Motor neuron (in vitro differentiated cells): Measurements from ENCODE around the gene FUT6. TPM values are rescaled to one million over a fixed set of nuclear protein-coding genes. Genes with fewer than 3 reads are reported as not detected.

Experiments
- ATAC-seq, 8 experiments: fragments of 200-7000 bp; cut with Tn5 transposase; replicated peaks in 6 of 8; 2 replicates each; pipeline ENCODE4 v1.8.0; 2021; ENCODE audit warnings: mild to moderate bottlenecking in 8 of 8, moderate library complexity in 8 of 8
- H3K27ac ChIP-seq, 2 donors: fragments of 250-450 bp; sonication (Bioruptor Pico); 2 replicates each; pipeline ENCODE4 v1.9.0; 2021; ENCODE audit warnings: antibody characterized with exemption in 2 of 2, mild to moderate bottlenecking in 2 of 2, moderate library complexity in 1 of 2
- H3K4me1 ChIP-seq, 2 donors: fragments of 250-450 bp; sonication (Bioruptor Pico); replicated peaks in 1 of 2; 2 replicates each; pipeline ENCODE4 v1.6.1; 2021; ENCODE audit warnings: antibody characterized with exemption in 2 of 2, mild to moderate bottlenecking in 2 of 2, moderate library complexity in 1 of 2
- H3K4me3 ChIP-seq, 5 donors: fragments of 250-450 bp; sonication (Bioruptor Pico); 2 replicates each; pipeline ENCODE4 v1.9.0; 2021; ENCODE audit warnings: antibody characterized with exemption in 5 of 5, mild to moderate bottlenecking in 5 of 5, moderate library complexity in 4 of 5
- WGBS, 10 experiments: fragments of 450-650 bp; shearing (Covaris generic); methylation state at CpG; one replicate each; pipeline ENCODE4 v1.0.0; 2022; 5-methylcytosine and 5-hydroxymethylcytosine counted together
- in situ Hi-C, 9 experiments: fragments of 400-800 bp; cut with MboI; loops; one replicate each; pipeline ENCODE4 v1.15.0; 2021; ENCODE audit warnings: low sequenced_read_pairs in 9 of 9, low pct_unique_long_range_greater_than_20kb in 2 of 9; ENCODE audit not compliant: unreplicated experiment in 9 of 9
- total RNA-seq, 8 experiments: library from RNA; unstranded; fragments of 300-600 nt; gene quantifications; 2 replicates each; pipeline versions ENCODE4 v1.2.3 to v1.2.4, GENCODE V29; 2022

FUT6 gene
- total RNA-seq, 8 experiments from 2014 or later, result 0.35 to 2.2 (median 0.87) TPM; not detected in 1

GRCh38 chr19:5829567-5830310 lies 9.8 kb downstream of the FUT6 start:
- H3K4me1 ChIP-seq, result peaks cover 23% of the 10 kb centered on the region in 2 donors
- H3K4me3 ChIP-seq, result peak overlapping the region in 4 of 5 donors; percentile 41 to 71 (median 54)
- H3K27ac ChIP-seq, result peak overlapping the region; percentile 95 to 96
- WGBS, 10 experiments, result 88% methylated on average over 5 of the region's 34 CpGs; no CpG with 5 or more reads in 9 of the 10 experiments
- in situ Hi-C loops, result no loop called here
- no peak for ATAC-seq

DNA sequence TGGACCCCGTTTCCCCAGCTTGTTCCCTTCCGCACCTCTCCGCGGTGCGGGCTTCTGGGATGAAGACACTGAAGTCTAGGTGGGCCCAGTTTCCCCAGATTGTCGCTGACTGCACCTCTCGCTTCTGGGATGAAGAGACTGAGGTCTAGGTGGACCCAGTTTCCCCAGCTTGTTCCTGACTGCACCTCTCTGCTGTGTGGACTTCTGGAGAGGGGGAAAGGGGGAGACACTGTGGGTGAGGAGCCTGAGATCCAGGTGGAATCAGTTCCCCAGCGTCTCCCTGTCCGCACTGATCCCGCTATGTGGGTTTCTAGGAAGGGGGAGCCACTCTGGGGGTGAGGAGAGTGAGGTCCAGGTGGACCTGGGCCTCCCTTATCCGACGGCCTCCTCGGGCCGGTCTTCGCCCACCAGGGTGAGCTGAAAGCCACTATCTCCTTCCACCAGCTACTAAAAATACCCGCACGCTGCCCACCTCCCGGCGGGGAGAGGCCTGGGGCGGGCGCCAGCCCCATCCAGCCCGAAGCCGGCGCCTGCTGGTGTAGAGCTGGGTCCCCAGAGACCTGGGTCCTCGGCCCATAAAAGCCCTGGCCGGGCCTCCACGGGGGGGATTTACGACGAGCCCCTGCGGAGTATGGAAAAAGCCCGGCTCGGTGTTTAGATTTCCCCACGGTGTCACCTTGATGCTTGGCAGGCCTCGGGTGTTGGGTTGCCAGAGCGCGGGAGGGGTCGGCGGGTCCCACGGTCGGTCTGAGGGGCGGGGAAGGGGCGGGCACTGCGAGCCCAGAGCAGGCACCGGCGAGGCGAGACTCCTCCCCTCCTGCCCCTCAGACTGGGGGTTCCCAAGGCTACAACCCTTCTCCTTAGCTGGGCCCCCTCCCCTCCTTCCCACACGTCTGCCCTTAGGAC lies 10.6 kb downstream of the FUT6 start:
- H3K27ac ChIP-seq, result peak overlapping the region; percentile 95 to 96
- H3K4me1 ChIP-seq, result peaks cover 23% of the 10 kb centered on the region in 2 donors
- WGBS, 10 experiments, result 0 to 20% (median 9%) methylated on average over 1 to 12 of the region's 47 CpGs; no CpG with 5 or more reads in 6 of the 10 experiments
- in situ Hi-C loops, result no loop called here
- peak in 5 of 8 experiments; percentile 11 to 50 (median 34) for ATAC-seq
- H3K4me3 ChIP-seq, result peak overlapping the region; percentile 41 to 71 (median 53)

DNA sequence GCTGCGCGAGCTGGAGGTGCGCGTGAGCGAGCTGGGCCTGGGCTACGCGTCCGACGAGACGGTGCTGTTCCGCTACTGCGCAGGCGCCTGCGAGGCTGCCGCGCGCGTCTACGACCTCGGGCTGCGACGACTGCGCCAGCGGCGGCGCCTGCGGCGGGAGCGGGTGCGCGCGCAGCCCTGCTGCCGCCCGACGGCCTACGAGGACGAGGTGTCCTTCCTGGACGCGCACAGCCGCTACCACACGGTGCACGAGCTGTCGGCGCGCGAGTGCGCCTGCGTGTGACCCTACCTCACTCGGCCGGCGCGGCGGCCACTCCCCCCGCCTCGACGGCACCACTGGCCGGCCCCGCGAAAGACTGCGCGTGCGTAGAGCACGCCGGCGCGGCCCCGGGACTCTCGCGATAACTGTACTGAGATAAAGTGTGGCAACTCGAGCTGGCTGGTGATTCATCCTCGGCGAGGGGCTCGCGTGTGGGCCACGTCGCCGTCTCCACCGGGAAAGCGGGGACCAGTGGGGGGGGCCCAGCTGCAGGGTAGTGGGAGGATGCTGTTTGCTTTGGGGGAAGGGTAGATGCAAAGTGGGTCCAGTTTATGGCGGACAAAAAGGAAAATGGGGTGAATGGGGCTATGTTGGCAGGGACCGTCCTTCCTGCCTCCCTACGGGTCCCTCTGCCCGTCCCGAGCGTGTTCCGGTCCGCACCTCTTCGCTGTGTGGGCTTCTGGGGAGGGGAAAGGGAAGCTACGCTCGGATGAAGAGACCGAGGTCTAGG lies 11.4 kb downstream of the FUT6 start:
- H3K27ac ChIP-seq, result peak overlapping the region; percentile 95 to 96
- H3K4me1 ChIP-seq, result peaks cover 23% of the 10 kb centered on the region in 2 donors
- H3K4me3 ChIP-seq, result peak overlapping the region; percentile 41 to 71 (median 53)
- in situ Hi-C loops, result no loop called here
- WGBS, 10 experiments, result 0 to 12% (median 0%) methylated on average over 3 to 7 of the region's 91 CpGs; no CpG with 5 or more reads in 6 of the 10 experiments
- peak; percentile 70 to 85 (median 78) for ATAC-seq

DNA sequence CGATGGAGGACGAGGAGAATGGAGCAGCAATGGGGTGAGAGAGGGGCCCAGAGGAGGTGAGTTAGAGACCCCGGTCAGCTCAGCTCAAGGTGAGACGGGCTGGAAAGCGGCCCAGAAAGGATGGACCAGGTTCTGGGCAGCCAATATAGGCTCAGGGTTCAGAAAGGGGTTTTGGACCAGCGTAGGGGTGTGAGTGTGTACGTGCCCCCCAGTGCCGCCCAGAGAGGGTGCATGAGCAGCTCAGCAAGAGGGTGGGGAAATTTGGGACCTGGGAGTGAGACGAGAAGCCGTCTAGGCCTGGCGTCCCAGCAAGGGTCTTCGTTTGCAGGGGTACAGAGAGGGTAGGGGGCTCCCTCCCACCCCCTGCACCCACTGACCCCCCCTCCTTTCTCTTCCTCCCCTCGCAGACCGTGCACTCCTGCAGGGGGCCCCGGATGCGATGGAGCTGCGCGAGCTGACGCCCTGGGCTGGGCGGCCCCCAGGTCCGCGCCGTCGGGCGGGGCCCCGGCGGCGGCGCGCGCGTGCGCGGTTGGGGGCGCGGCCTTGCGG lies 12.1 kb downstream of the FUT6 start:
- peaks cover 23% of the 10 kb centered on the region in 2 donors for H3K4me1 ChIP-seq
- 100% methylated on average over 2 of the region's 37 CpGs; no CpG with 5 or more reads in 9 of the 10 experiments for WGBS, 10 experiments
- in situ Hi-C loops, result no loop called here
- no peak for ATAC-seq
- peak overlapping the region; percentile 95 to 96 for H3K27ac ChIP-seq
- H3K4me3 ChIP-seq, result peak overlapping the region; percentile 41 to 71 (median 53)

DNA sequence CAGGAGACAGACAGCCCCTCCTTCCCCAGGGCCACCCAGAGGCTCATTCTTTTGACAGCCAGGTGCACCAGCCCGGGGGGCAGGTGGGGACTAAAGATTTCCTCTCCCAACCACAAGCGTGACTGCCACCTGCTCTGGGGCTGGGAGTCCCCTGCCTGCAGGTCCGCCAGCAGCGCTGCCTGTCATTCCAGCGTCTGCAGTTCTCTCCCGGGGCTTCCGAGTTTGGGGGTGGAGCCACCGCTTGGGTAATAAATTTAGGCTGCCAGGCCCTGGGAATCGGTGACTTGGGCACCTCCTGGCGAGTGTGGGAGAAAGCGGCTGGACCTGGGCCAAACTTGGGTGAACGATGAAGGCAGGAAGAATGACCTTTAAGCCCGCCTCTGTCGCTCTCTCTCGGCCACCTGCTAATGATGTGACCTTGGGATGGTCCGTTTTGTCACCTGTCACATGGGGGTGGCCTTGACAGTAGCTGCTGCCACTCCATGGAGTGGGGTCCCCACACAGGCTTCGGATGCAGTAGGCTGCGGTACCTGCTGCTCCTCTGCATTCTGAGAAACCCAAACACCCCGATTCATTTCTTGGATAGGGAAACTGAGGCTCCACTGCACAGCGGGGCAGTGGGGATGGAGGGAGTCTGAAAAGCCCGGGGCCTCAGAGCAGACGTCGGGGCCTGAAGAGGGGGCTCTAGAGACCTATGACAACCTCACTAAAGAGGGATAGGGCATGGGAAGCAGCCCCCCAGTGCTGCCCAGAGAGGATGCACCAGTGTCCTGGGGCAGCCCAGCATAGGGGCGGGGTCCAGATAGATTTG lies 12.8 kb downstream of the FUT6 start:
- Histone ChIP-seq H3K27ac (peak overlapping the region; percentile 95 to 96), H3K4me1 (peaks cover 23% of the 10 kb centered on the region in 2 donors), H3K4me3 (peak overlapping the region in 1 of 5 donors; percentile 71)
- ATAC-seq, result peak in 6 of 8 experiments; percentile 7 to 32 (median 17)
- in situ Hi-C loops, result no loop called here
- WGBS, 10 experiments, result 7 to 33% (median 10%) methylated on average over 4 to 9 of the region's 24 CpGs; no CpG with 5 or more reads in 7 of the 10 experiments

- Histone ChIP-seq H3K4me3 (no peak overlapping the region), H3K4me1 (peaks cover 22 to 23% of the 10 kb centered on the region in 2 donors), H3K27ac (no peak overlapping the region)
- in situ Hi-C loops, result no loop called here
- no peak for ATAC-seq
- 100% methylated on average over 2 of the region's 21 CpGs; no CpG with 5 or more reads in 9 of the 10 experiments for WGBS, 10 experiments
Measured at GRCh38 chr19:5825178-5825577, 14.3 kb downstream of the FUT6 start.

DNA sequence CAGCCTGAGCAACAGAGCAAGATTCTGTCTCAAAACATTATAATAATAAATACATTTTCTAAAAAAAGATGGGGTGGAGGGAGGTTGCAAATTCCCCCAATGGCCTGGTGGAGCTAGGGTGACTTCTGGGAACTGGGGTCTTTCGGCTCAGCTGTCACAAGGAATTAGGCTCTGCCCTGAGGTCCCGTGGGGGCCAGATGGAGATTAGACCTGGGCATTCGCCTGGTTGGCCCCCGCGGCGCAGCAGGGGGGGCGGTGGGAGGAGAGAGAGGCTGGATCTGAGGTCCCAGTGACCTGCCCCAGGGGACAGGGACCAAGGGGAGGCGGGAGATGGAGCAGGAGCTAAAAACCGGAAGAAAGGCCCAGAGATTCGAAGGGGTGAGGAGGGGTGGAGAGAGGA lies 14.8 kb downstream of the FUT6 start:
- H3K27ac ChIP-seq, result no peak overlapping the region
- H3K4me1 ChIP-seq, result peaks cover 18 to 20% of the 10 kb centered on the region in 2 donors
- in situ Hi-C loops, result loop anchor here in 1 of 9 experiments (25.0 kb wide), 1 partner anchor 188 kb away; no protein-coding TSS in a partner anchor
- H3K4me3 ChIP-seq, result no peak overlapping the region
- WGBS, 10 experiments, result 65 to 83% methylated on average over 1 to 4 of the region's 10 CpGs; no CpG with 5 or more reads in 8 of the 10 experiments
- no peak for ATAC-seq

GRCh38 chr19:5823579-5824281 lies 15.8 kb downstream of the FUT6 start:
- no peak overlapping the region for H3K4me3 ChIP-seq
- H3K4me1 ChIP-seq, result peaks cover 13 to 14% of the 10 kb centered on the region in 2 donors
- in situ Hi-C loops, result loop anchor here in 1 of 9 experiments (25.0 kb wide), 1 partner anchor 189 kb away; no protein-coding TSS in a partner anchor
- WGBS, 10 experiments, result 30 to 95% (median 57%) methylated on average over 1 to 7 of the region's 30 CpGs; no CpG with 5 or more reads in 6 of the 10 experiments
- H3K27ac ChIP-seq, result no peak overlapping the region
- ATAC-seq, result peak in 1 of 8 experiments; percentile 30

DNA sequence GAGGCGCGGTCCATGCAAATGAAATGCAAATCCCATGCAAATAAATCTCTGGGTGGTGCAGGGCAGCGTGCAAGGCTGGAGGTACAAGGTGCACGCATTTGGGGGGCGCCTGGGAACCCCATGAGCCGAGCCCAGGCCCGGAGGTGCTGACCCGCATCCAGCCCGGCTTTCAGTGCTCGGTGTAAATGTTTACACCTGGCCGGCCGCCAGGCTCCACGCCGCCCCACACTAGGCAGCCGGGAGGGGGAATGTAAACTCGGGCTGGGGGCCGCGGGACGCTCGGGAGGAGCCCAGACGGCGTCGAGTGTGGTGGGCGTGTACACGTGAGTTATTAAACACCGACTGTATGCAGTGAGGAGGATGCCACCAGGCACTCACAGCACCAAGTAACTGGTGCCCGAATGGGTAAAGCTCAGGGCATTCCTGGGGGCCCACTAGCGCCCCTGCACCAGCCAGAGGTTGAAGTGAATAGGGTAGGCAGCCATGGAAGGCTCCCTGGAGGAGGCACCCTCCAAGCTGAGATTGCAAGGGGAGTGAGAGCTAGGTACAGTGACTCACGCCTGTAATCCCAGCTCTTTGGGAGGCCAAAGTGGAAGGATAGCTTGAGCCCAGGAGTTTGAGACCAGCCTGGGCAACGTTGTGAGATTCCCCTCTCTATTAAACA lies 17.2 kb downstream of the FUT6 start:
- Histone ChIP-seq H3K4me3 (no peak overlapping the region), H3K27ac (no peak overlapping the region), H3K4me1 (peaks cover 12 to 13% of the 10 kb centered on the region in 2 donors)
- WGBS, 10 experiments, result 30 to 80% (median 57%) methylated on average over 1 to 5 of the region's 30 CpGs; no CpG with 5 or more reads in 5 of the 10 experiments
- in situ Hi-C loops, result loop anchor here in 1 of 9 experiments (25.0 kb wide), 1 partner anchor 190 kb away; no protein-coding TSS in a partner anchor
- peak in 3 of 8 experiments; percentile 33 to 68 (median 48) for ATAC-seq

GRCh38 chr19:5821521-5822180 lies 17.9 kb downstream of the FUT6 start:
- 20 to 90% (median 56%) methylated on average over 1 to 7 of the region's 8 CpGs; no CpG with 5 or more reads in 3 of the 10 experiments for WGBS, 10 experiments
- in situ Hi-C loops, result loop anchor here in 1 of 9 experiments (25.0 kb wide), 1 partner anchor 191 kb away; no protein-coding TSS in a partner anchor
- H3K27ac ChIP-seq, result no peak overlapping the region
- H3K4me3 ChIP-seq, result no peak overlapping the region
- peaks cover 6% of the 10 kb centered on the region in 2 donors for H3K4me1 ChIP-seq
- ATAC-seq, result peak in 1 of 8 experiments; percentile 19
